ENCODE results near the gene GATD1. TPM values are rescaled to one million over a fixed set of nuclear protein-coding genes. Genes with fewer than 3 reads are reported as not detected.

Gene GATD1
- total RNA-seq, 1 experiment from 2014 or later, result 83.3 TPM

DNA sequence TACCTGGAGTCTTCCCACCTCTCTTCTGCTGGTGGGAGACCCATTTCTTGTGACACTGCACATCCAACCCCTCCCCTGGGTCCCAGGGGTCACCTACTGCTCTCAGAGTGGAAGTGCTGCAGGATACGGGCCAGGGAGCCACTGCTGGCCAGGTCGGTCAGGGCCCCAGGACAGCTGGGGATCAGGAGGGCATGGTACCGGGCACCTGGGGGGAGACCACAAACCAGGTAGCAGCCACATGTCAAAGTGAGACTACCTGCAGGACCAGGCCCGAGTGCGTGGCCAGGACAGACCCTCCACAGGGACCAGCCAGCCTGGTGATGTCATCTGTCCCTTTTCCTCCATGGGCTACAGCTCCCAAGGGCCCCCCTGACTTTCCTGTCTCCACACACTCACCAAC, 3.9 kb downstream of the GATD1 start:
- H3K36me3 Mint-ChIP-seq (ENCODE audit: insufficient read depth, unreplicated experiment), result peaks cover 65% of the 10 kb centered on the region
- no peaks in the 10 kb centered on the region for H3K27me3 Mint-ChIP-seq (ENCODE audit: unreplicated experiment)
- CTCF ChIA-PET, result no interaction called here
- H3K9me3 Mint-ChIP-seq (ENCODE audit: low read depth, unreplicated experiment), result no peaks in the 10 kb centered on the region
- intact Hi-C loops (cut with micrococcal nuclease; ENCODE audit: unreplicated experiment), result no loop called here
- H3K4me3 Mint-ChIP-seq (ENCODE audit: low read depth, unreplicated experiment), result no peak overlapping the region
- DNase-seq, result no peak
- H3K27ac Mint-ChIP-seq (ENCODE audit: unreplicated experiment), result peak overlapping the region; percentile 60
- TF ChIP-seq, protein P1, sequence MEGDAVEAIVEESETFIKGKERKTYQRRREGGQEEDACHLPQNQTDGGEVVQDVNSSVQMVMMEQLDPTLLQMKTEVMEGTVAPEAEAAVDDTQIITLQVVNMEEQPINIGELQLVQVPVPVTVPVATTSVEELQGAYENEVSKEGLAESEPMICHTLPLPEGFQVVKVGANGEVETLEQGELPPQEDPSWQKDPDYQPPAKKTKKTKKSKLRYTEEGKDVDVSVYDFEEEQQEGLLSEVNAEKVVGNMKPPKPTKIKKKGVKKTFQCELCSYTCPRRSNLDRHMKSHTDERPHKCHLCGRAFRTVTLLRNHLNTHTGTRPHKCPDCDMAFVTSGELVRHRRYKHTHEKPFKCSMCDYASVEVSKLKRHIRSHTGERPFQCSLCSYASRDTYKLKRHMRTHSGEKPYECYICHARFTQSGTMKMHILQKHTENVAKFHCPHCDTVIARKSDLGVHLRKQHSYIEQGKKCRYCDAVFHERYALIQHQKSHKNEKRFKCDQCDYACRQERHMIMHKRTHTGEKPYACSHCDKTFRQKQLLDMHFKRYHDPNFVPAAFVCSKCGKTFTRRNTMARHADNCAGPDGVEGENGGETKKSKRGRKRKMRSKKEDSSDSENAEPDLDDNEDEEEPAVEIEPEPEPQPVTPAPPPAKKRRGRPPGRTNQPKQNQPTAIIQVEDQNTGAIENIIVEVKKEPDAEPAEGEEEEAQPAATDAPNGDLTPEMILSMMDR (IDR thresholded peaks at IDR 0.05; ENCODE audit: unreplicated experiment), result no peak
- H3K4me1 Mint-ChIP-seq (ENCODE audit: low read depth, unreplicated experiment), result peaks cover 13% of the 10 kb centered on the region
- BruUV-seq (replicated peaks), result no TSS peak

DNA sequence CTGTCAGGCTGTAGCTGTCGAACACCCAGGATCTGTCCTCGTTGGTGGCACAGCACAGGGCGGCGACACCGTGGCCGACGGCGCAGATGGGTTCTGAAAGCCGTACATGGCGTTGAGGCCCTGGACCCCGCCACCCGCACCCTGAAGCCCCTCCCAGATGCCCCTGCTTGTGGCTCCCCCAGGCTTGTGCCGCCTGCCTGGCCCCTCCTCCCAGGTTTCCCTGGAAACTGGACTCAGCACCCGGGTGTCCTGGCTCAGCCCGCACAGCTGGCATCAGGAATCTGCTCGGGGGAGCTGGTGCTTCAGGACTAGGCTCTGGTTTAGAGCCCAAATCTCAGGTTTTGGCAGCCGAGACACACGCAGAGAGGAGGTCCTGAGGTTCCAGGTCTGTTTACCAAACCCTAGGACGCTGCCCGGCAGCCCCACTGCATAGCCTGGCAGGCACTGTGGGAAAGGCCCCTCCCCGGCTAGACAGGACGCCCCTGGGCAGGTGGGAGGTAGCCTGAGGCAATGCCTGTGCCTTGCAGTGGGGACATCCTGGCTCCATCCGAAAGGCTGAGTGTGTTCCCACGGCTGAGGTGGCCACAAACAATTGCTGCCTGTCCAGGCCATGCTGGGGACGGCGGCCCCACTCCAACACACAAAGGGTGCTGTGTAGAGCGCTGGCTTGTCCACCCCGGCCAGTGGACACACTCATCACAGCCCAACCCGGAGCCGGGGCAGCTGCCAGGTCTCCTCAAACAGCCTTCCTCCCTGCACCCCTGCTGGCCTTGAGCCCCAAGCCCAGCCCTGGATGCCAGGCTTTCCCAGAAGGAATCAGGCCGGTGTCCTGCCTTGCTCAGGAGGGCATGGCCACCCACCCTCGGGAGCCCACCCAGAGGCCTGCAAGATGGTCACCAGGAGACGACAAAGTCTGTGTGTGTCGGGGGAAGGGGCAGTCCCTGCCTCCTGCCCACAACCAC, 4.6 kb downstream of the GATD1 start:
- H3K4me3 Mint-ChIP-seq (ENCODE audit: low read depth, unreplicated experiment), result no peak overlapping the region
- CTCF ChIA-PET, result no interaction called here
- TF ChIP-seq, protein P1 (IDR thresholded peaks at IDR 0.05; ENCODE audit: unreplicated experiment), result no peak
- no peaks in the 10 kb centered on the region for H3K27me3 Mint-ChIP-seq (ENCODE audit: unreplicated experiment)
- intact Hi-C loops (cut with micrococcal nuclease; ENCODE audit: unreplicated experiment), result no loop called here
- H3K27ac Mint-ChIP-seq (ENCODE audit: unreplicated experiment), result no peak overlapping the region
- peaks cover 13% of the 10 kb centered on the region for H3K4me1 Mint-ChIP-seq (ENCODE audit: low read depth, unreplicated experiment)
- no peaks in the 10 kb centered on the region for H3K9me3 Mint-ChIP-seq (ENCODE audit: low read depth, unreplicated experiment)
- peaks cover 65% of the 10 kb centered on the region for H3K36me3 Mint-ChIP-seq (ENCODE audit: insufficient read depth, unreplicated experiment)
- no peak for DNase-seq
- no TSS peak for BruUV-seq (replicated peaks)

DNA sequence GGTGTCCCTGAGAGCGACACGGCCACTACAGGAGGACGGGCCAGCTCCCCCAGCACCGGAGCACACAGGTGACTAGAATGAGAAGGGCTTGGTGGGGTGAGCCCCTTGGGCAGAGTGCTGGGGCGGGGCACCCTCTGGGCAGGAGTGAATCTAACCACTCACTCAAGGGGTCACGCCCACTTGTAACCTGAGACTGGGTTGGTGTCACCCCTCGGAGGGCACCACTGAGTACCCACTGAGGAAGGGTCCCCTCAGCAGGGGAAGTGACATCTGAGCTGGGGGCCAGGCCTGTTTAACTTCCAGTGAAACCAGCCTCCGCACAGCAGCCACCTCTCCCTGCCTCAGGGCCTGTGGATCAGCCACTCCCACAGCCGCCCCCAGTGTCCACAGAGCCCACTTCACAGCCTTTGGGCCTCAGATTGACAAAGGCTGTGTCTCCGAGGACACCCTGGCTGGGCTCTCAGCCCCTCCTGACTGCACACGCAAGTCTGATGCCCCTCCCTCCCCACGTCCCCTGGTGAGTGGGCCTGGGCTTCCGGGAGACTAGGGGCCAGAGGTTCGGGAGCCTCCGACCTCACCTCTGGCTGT, 5.6 kb downstream of the GATD1 start:
- no TSS peak for BruUV-seq (replicated peaks)

More for the DNA sequence above, 5.6 kb downstream of the GATD1 start:
- TF ChIP-seq, protein P1 (IDR thresholded peaks at IDR 0.05; ENCODE audit: unreplicated experiment), result no peak
- no peak overlapping the region for H3K27ac Mint-ChIP-seq (ENCODE audit: unreplicated experiment)
- peaks cover 13% of the 10 kb centered on the region for H3K4me1 Mint-ChIP-seq (ENCODE audit: low read depth, unreplicated experiment)
- H3K27me3 Mint-ChIP-seq (ENCODE audit: unreplicated experiment), result no peaks in the 10 kb centered on the region
- CTCF ChIA-PET, result no interaction called here
- DNase-seq, result no peak
- no peaks in the 10 kb centered on the region for H3K9me3 Mint-ChIP-seq (ENCODE audit: low read depth, unreplicated experiment)
- H3K4me3 Mint-ChIP-seq (ENCODE audit: low read depth, unreplicated experiment), result no peak overlapping the region
- intact Hi-C loops (cut with micrococcal nuclease; ENCODE audit: unreplicated experiment), result no loop called here
- peaks cover 65% of the 10 kb centered on the region for H3K36me3 Mint-ChIP-seq (ENCODE audit: insufficient read depth, unreplicated experiment)

All from Calu3 (cell line).